ENCODE data around the gene H6PD. TPM values are rescaled to one million over a fixed set of nuclear protein-coding genes. Genes with fewer than 3 reads are reported as not detected.

H6PD gene
- total and polyA plus RNA-seq, 8 donors: 33.0 to 63.0 (median 52.4) TPM

GRCh38 chr1:9231648-9232332 is 2.8 kb upstream of the H6PD start:
- peak overlapping the region in 1 of 2 donors; percentile 37 for H3K27ac ChIP-seq

GRCh38 chr1:9233241-9233941 is 1.2 kb upstream of the H6PD start:
- H3K4me3 ChIP-seq: peak overlapping the region in 1 of 2 donors; percentile 52
- no peaks in the 10 kb centered on the region for H3K9me3 ChIP-seq
- no peaks in the 10 kb centered on the region for H3K27me3 ChIP-seq
- H3K4me1 ChIP-seq: peaks cover 3 to 78% of the 10 kb centered on the region in 2 donors
- intact Hi-C loops (cut with DNase I): no loop called here
- ATAC-seq: peak; percentile 44
- DNase-seq: peak; percentile 53 to 90 (median 77)
- H3K27ac ChIP-seq: peak overlapping the region; percentile 93 to 98
- no peaks in the 10 kb centered on the region for H3K36me3 ChIP-seq
- no peak for TF ChIP-seq CTCF (IDR thresholded peaks at IDR 0.05)

More at GRCh38 chr1:9231648-9232332, 2.8 kb upstream of the H6PD start:
- Histone ChIP-seq H3K9me3 (no peaks in the 10 kb centered on the region), H3K27me3 (no peaks in the 10 kb centered on the region), H3K36me3 (no peaks in the 10 kb centered on the region), H3K4me3 (no peak overlapping the region), H3K4me1 (peaks cover 3 to 64% of the 10 kb centered on the region in 2 donors)
- ATAC-seq: no peak
- DNase-seq: no peak
- intact Hi-C loops (cut with DNase I): no loop called here
- TF ChIP-seq CTCF (IDR thresholded peaks at IDR 0.05): no peak

- intact Hi-C loops (cut with DNase I): no loop called here
- H3K4me3 ChIP-seq: peak overlapping the region; percentile 50 to 52
These were observed 692 bp upstream of the H6PD start for GRCh38 chr1:9233942-9234222.

GRCh38 chr1:9235096-9235459 is 504 bp downstream of the H6PD start:
- intact Hi-C loops (cut with DNase I): no loop called here
- peaks cover 15 to 87% of the 10 kb centered on the region in 2 donors for H3K4me1 ChIP-seq
- no peak for ATAC-seq
- no peak for TF ChIP-seq CTCF (IDR thresholded peaks at IDR 0.05)
- peak overlapping the region; percentile 44 to 52 for H3K4me3 ChIP-seq
- peak in 1 of 4 donors; percentile 57 for DNase-seq
- H3K27ac ChIP-seq: peak overlapping the region; percentile 94 to 98
- H3K27me3 ChIP-seq: no peaks in the 10 kb centered on the region
- H3K36me3 ChIP-seq: no peaks in the 10 kb centered on the region
- H3K9me3 ChIP-seq: no peaks in the 10 kb centered on the region

More at GRCh38 chr1:9233942-9234222, 692 bp upstream of the H6PD start:
- peaks cover 5 to 79% of the 10 kb centered on the region in 2 donors for H3K4me1 ChIP-seq
- H3K36me3 ChIP-seq: no peaks in the 10 kb centered on the region
- no peak for DNase-seq
- H3K9me3 ChIP-seq: no peaks in the 10 kb centered on the region
- H3K27me3 ChIP-seq: no peaks in the 10 kb centered on the region
- ATAC-seq: no peak
- H3K27ac ChIP-seq: peak overlapping the region; percentile 93 to 98
- TF ChIP-seq CTCF (IDR thresholded peaks at IDR 0.05): no peak

GRCh38 chr1:9235560-9235959 is 986 bp downstream of the H6PD start:
- peak overlapping the region; percentile 94 to 98 for H3K27ac ChIP-seq
- ATAC-seq (no peak), DNase-seq (no peak)
- TF ChIP-seq CTCF (IDR thresholded peaks at IDR 0.05): no peak
- intact Hi-C loops (cut with DNase I): no loop called here
- no peaks in the 10 kb centered on the region for H3K9me3 ChIP-seq
- no peaks in the 10 kb centered on the region for H3K36me3 ChIP-seq
- H3K4me1 ChIP-seq: peaks cover 17 to 89% of the 10 kb centered on the region in 2 donors
- peak overlapping the region; percentile 44 to 52 for H3K4me3 ChIP-seq
- H3K27me3 ChIP-seq: no peaks in the 10 kb centered on the region

Data from left lung (tissue), 10 donors.